Measurements from ENCODE around the gene ENSA.

- TF ChIP-seq EZH2 (IDR thresholded peaks at IDR 0.05; ENCODE audit: borderline replicate concordance, low read length) = no peak
- TF ChIP-seq, protein P1, sequence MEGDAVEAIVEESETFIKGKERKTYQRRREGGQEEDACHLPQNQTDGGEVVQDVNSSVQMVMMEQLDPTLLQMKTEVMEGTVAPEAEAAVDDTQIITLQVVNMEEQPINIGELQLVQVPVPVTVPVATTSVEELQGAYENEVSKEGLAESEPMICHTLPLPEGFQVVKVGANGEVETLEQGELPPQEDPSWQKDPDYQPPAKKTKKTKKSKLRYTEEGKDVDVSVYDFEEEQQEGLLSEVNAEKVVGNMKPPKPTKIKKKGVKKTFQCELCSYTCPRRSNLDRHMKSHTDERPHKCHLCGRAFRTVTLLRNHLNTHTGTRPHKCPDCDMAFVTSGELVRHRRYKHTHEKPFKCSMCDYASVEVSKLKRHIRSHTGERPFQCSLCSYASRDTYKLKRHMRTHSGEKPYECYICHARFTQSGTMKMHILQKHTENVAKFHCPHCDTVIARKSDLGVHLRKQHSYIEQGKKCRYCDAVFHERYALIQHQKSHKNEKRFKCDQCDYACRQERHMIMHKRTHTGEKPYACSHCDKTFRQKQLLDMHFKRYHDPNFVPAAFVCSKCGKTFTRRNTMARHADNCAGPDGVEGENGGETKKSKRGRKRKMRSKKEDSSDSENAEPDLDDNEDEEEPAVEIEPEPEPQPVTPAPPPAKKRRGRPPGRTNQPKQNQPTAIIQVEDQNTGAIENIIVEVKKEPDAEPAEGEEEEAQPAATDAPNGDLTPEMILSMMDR (conservative IDR thresholded peaks at IDR 0.05 in 1 of 2, IDR thresholded peaks at IDR 0.05 in 1 of 2; ENCODE audit: extremely low read depth in 1 of 2, insufficient read depth in 1 of 2, low read depth in 1 of 2, low read length in 2 of 2) = no peak
Measured at GRCh38 chr1:150574260-150575071, 54.9 kb downstream of the ENSA start.
